ENCODE results near the gene CSTF2T.

The CSTF2T gene

DNA sequence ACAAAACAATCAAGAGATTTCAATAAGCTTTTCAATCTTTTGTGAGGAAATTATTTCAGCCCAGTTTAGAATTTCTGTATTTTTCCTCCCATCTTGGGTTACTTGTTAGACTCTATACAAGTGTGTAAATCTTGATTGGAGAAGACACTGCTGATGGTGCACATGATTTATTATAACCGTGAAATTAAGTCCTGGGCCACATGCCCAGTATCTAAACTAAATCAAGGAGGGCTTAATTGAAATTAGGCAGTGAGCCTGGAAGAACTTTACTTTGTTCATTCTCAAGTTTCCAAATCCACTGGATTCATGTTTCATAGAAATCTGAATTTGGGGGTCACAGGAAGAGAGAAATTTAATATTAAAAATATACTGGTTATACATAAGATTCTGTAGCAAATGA, 44.5 kb downstream of the CSTF2T start:
- no peak overlapping the region for H3K4me3 ChIP-seq (ENCODE audit: low read depth, low read length)
- no peak for TF ChIP-seq CTCF (IDR thresholded peaks at IDR 0.05; ENCODE audit: low read depth, low read length)
- no peak overlapping the region for H3K27ac ChIP-seq
- no peaks in the 10 kb centered on the region for H3K27me3 ChIP-seq (ENCODE audit: insufficient read depth, low read depth, severe bottlenecking)
- H3K9me3 ChIP-seq (ENCODE audit: severe bottlenecking) = no peaks in the 10 kb centered on the region
- no peaks in the 10 kb centered on the region for H3K36me3 ChIP-seq
- no peak for DNase-seq

DNA sequence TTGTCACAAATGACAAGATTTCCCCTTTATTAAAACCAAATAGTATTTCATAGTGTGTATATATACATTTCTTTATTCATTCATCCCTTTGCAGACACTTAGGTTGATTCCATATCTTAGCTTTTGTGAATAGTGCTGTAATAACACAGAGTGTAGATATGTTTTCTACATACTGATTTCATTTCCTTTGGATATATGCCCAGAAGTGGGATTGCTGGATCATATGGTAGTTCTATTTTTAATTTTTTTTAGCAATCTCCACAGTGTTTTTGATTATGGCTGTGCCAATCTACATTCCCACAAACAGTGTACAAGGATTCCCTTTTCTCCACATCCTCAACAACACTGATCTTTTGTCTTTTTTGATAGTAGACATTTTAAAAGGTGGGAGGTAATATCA, 46.4 kb downstream of the CSTF2T start:
- Histone ChIP-seq H3K9me3 (ENCODE audit: severe bottlenecking) (no peaks in the 10 kb centered on the region), H3K27me3 (ENCODE audit: insufficient read depth, low read depth, severe bottlenecking) (no peaks in the 10 kb centered on the region), H3K4me3 (ENCODE audit: low read depth, low read length) (no peak overlapping the region), H3K36me3 (no peaks in the 10 kb centered on the region), H3K27ac (no peak overlapping the region)
- no peak for DNase-seq
- TF ChIP-seq CTCF (IDR thresholded peaks at IDR 0.05; ENCODE audit: low read depth, low read length) = no peak

DNA sequence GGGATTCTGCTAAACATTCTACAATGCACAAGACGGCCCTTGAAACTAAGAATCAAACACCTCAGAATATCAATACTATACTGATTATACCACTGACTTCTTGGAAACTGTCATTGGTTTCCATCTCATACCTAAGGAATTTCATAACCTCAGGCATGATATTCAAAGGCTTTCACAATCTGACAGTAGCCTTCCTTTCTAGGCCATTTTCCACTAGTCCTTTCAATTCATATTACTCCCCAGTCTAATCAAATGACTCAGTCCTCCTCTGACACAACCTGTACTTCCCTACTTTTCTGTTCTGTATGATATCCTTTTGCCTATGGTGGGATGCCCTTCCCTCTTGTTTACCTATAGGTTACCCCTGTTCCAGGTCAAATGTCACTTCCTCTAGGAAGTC, 48.3 kb downstream of the CSTF2T start:
- DNase-seq = no peak
- no peaks in the 10 kb centered on the region for H3K9me3 ChIP-seq (ENCODE audit: severe bottlenecking)
- no peaks in the 10 kb centered on the region for H3K27me3 ChIP-seq (ENCODE audit: insufficient read depth, low read depth, severe bottlenecking)
- H3K27ac ChIP-seq = no peak overlapping the region
- no peaks in the 10 kb centered on the region for H3K36me3 ChIP-seq
- TF ChIP-seq CTCF (IDR thresholded peaks at IDR 0.05; ENCODE audit: low read depth, low read length) = no peak
- H3K4me3 ChIP-seq (ENCODE audit: low read depth, low read length) = no peak overlapping the region

GRCh38 chr10:51649064-51649463, 50.3 kb downstream of the CSTF2T start:
- DNase-seq = no peak
- no peak for TF ChIP-seq CTCF (IDR thresholded peaks at IDR 0.05; ENCODE audit: low read depth, low read length)
- H3K9me3 ChIP-seq (ENCODE audit: severe bottlenecking) = no peaks in the 10 kb centered on the region
- no peaks in the 10 kb centered on the region for H3K36me3 ChIP-seq
- no peak overlapping the region for H3K4me3 ChIP-seq (ENCODE audit: low read depth, low read length)
- no peak overlapping the region for H3K27ac ChIP-seq
- H3K27me3 ChIP-seq (ENCODE audit: insufficient read depth, low read depth, severe bottlenecking) = no peaks in the 10 kb centered on the region

Data from WERI-Rb-1 (cell line).